ENCODE measurements around the gene LETM1. TPM values are rescaled to one million over a fixed set of nuclear protein-coding genes. Genes with fewer than 3 reads are reported as not detected.

The LETM1 gene
- total and polyA plus RNA-seq, 2 donors (not counting 1 experiment from before 2014, with no cell fraction given) = 15.8 to 70.4 TPM

DNA sequence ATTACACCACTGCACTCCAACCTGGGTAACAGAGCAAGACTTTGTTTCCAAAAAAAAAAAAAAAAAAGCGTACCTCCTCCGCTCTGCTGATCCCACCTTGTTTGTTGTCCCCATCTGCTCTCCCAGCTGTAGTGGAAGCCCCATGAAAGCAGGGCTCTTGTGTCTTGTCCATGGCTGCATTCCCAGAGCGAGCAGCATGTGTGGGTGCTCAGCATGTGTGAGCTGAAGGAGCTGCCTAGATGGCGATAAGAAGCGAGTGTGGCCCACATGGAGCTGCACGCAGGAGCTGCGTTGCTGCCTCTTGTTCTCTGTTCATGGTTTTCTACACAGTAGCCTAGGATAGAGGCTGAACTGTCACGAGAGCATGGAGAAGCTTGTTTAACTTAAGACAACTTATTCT, 27.6 kb upstream of the LETM1 start:
- TF ChIP-seq EZH2 (IDR thresholded peaks at IDR 0.05; ENCODE audit: low read length, missing control alignments) (no peak), CTCF (conservative IDR thresholded peaks at IDR 0.05 in 1 of 2, IDR thresholded peaks at IDR 0.05 in 1 of 2; ENCODE audit: low read depth in 1 of 2, low read length in 2 of 2) (no peak)
- no peak for DNase-seq (ENCODE audit: low read depth in 2 of 2)
- Histone ChIP-seq H3K4me3 (replicated peaks in 1 of 4; ENCODE audit: control extremely low read depth in 1 of 4, insufficient read depth in 1 of 4, low read depth in 3 of 4, low read length in 4 of 4) (no peak overlapping the region), H3K36me3 (ENCODE audit: control insufficient read depth, insufficient read depth, low read length) (no peaks in the 10 kb centered on the region), H3K4me2 (ENCODE audit: extremely low read depth, insufficient read depth, low read length) (no peak overlapping the region), H2AFZ (ENCODE audit: low read length) (no peak overlapping the region), H3K79me2 (ENCODE audit: control insufficient read depth, insufficient read depth, low read length) (peaks cover 96% of the 10 kb centered on the region), H3K9ac (ENCODE audit: insufficient read depth, low read length) (no peak overlapping the region), H3K4me1 (ENCODE audit: control insufficient read depth, extremely low read depth, insufficient read depth, low read length) (no peaks in the 10 kb centered on the region), H3K9me3 (ENCODE audit: control insufficient read depth, insufficient read depth, low read depth, low read length) (no peaks in the 10 kb centered on the region), H3K27ac (ENCODE audit: insufficient read depth, low read length) (no peak overlapping the region), H4K20me1 (ENCODE audit: control insufficient read depth, extremely low read depth, insufficient read depth, low read length) (no peaks in the 10 kb centered on the region), H3K27me3 (ENCODE audit: control insufficient read depth, insufficient read depth, low read length) (no peaks in the 10 kb centered on the region)

DNA sequence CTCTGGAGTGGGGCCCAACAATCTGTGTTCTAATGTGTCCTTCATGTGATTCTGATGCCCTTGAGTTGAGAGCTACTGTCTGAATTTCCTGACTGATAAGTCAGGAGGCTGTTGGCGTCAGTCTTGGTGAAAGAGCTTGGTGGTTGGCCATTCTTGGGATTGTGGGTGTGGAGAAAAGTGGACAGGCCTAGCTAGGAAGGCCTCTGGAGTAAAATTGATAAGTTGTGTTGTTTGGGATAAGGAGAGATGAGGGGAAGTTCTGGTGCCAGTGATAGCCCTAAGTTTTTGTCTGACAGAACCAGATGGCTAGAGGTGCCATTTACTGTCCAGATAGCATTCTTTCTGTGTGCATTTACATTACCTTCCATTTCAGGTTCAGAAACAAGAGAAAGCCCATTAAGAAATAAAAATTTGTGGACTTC, 26.9 kb upstream of the LETM1 start:
- no peak for DNase-seq (ENCODE audit: low read depth in 2 of 2)
- H2AFZ ChIP-seq (ENCODE audit: low read length) = no peak overlapping the region

GRCh38 chr4:1880332-1880731, 24.4 kb upstream of the LETM1 start:
- TF ChIP-seq CTCF (conservative IDR thresholded peaks at IDR 0.05 in 1 of 2, IDR thresholded peaks at IDR 0.05 in 1 of 2; ENCODE audit: low read depth in 1 of 2, low read length in 2 of 2) (no peak), EZH2 (IDR thresholded peaks at IDR 0.05; ENCODE audit: low read length, missing control alignments) (no peak)
- no peak overlapping the region for H3K27ac ChIP-seq (ENCODE audit: insufficient read depth, low read length)
- H2AFZ ChIP-seq (ENCODE audit: low read length) = no peak overlapping the region
- no peak overlapping the region for H3K4me2 ChIP-seq (ENCODE audit: extremely low read depth, insufficient read depth, low read length)
- H3K4me1 ChIP-seq (ENCODE audit: control insufficient read depth, extremely low read depth, insufficient read depth, low read length) = no peaks in the 10 kb centered on the region
- H3K36me3 ChIP-seq (ENCODE audit: control insufficient read depth, insufficient read depth, low read length) = no peaks in the 10 kb centered on the region
- no peak overlapping the region for H3K9ac ChIP-seq (ENCODE audit: insufficient read depth, low read length)
- peaks cover 95% of the 10 kb centered on the region for H3K79me2 ChIP-seq (ENCODE audit: control insufficient read depth, insufficient read depth, low read length)
- no peaks in the 10 kb centered on the region for H4K20me1 ChIP-seq (ENCODE audit: control insufficient read depth, extremely low read depth, insufficient read depth, low read length)
- no peaks in the 10 kb centered on the region for H3K27me3 ChIP-seq (ENCODE audit: control insufficient read depth, insufficient read depth, low read length)
- DNase-seq (ENCODE audit: low read depth in 2 of 2) = no peak
- no peaks in the 10 kb centered on the region for H3K9me3 ChIP-seq (ENCODE audit: control insufficient read depth, insufficient read depth, low read depth, low read length)
- H3K4me3 ChIP-seq (replicated peaks in 1 of 4; ENCODE audit: control extremely low read depth in 1 of 4, insufficient read depth in 1 of 4, low read depth in 3 of 4, low read length in 4 of 4) = no peak overlapping the region

More for the DNA sequence above, 26.9 kb upstream of the LETM1 start:
- Histone ChIP-seq H3K4me2 (ENCODE audit: extremely low read depth, insufficient read depth, low read length) (no peak overlapping the region), H3K4me3 (replicated peaks in 1 of 4; ENCODE audit: control extremely low read depth in 1 of 4, insufficient read depth in 1 of 4, low read depth in 3 of 4, low read length in 4 of 4) (no peak overlapping the region), H3K9ac (ENCODE audit: insufficient read depth, low read length) (no peak overlapping the region), H3K27ac (ENCODE audit: insufficient read depth, low read length) (no peak overlapping the region), H3K79me2 (ENCODE audit: control insufficient read depth, insufficient read depth, low read length) (peaks cover 95% of the 10 kb centered on the region), H4K20me1 (ENCODE audit: control insufficient read depth, extremely low read depth, insufficient read depth, low read length) (no peaks in the 10 kb centered on the region), H3K9me3 (ENCODE audit: control insufficient read depth, insufficient read depth, low read depth, low read length) (no peaks in the 10 kb centered on the region), H3K4me1 (ENCODE audit: control insufficient read depth, extremely low read depth, insufficient read depth, low read length) (no peaks in the 10 kb centered on the region), H3K36me3 (ENCODE audit: control insufficient read depth, insufficient read depth, low read length) (no peaks in the 10 kb centered on the region), H3K27me3 (ENCODE audit: control insufficient read depth, insufficient read depth, low read length) (no peaks in the 10 kb centered on the region)
- TF ChIP-seq EZH2 (IDR thresholded peaks at IDR 0.05; ENCODE audit: low read length, missing control alignments) (no peak), CTCF (conservative IDR thresholded peaks at IDR 0.05 in 1 of 2, IDR thresholded peaks at IDR 0.05 in 1 of 2; ENCODE audit: low read depth in 1 of 2, low read length in 2 of 2) (no peak)

All from fibroblast of lung (primary cell).